HUES48 (cell line): Measurements from ENCODE around the gene TCF12.
A peak's percentile ranks its signal among the peaks of the same experiment; 100 is the strongest.

Experiments used
- H3K27ac ChIP-seq: one replicate; pipeline ENCODE4 v1.7.0; 2013; ENCODE audit warnings: low read depth, low read length, inconsistent platforms
- H3K27me3 ChIP-seq: 2 replicates; pipeline ENCODE4 v1.6.1; 2013; ENCODE audit warnings: mild to moderate bottlenecking, low read length; ENCODE audit not compliant: control insufficient read depth, insufficient read depth
- H3K36me3 ChIP-seq: 2 replicates; pipeline ENCODE4 v1.6.1; 2013; ENCODE audit warnings: low read length; ENCODE audit not compliant: control insufficient read depth, insufficient read depth
- H3K4me1 ChIP-seq: 2 replicates; pipeline ENCODE4 v1.6.1; 2013; ENCODE audit warnings: mild to moderate bottlenecking, low read length; ENCODE audit not compliant: control insufficient read depth, insufficient read depth
- H3K4me3 ChIP-seq: 2 replicates; pipeline ENCODE4 v1.5.1; 2013; ENCODE audit warnings: mild to moderate bottlenecking, low read depth, low read length
- H3K9ac ChIP-seq: 2 replicates; pipeline ENCODE4 v1.6.1; 2013; ENCODE audit warnings: mild to moderate bottlenecking, low read depth, low read length, moderate library complexity
- H3K9me3 ChIP-seq: 2 replicates; pipeline ENCODE4 v1.6.1; 2013; ENCODE audit warnings: low read length; ENCODE audit not compliant: control insufficient read depth, insufficient read depth

Gene TCF12

DNA sequence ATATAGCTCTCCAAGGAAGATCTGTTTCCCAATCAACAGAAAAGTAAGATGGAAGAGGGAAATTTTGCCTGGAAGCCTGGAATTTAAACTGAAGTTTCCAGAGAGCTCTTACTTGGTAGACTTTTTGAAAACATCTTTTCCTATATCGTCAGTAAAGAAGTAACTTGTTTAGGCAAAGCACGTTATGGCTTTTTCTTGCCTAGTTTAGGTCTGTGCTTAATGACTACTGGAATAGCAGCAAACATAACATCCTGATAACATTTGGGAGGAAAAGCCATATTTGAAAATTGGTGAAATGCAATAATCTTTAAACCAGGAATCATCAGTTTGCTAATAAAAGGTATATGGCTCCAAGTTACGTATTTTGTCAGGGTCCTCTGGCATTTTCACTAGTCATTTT is 297.4 kb downstream of the TCF12 start:
- no peak overlapping the region for H3K4me3 ChIP-seq
- peak overlapping the region; percentile 31 for H3K27ac ChIP-seq

GRCh38 chr15:57216288-57216687 is 297.8 kb downstream of the TCF12 start:
- Histone ChIP-seq H3K27me3 (no peaks in the 10 kb centered on the region), H3K4me3 (no peak overlapping the region), H3K36me3 (no peaks in the 10 kb centered on the region), H3K9ac (no peak overlapping the region), H3K27ac (peak overlapping the region; percentile 31), H3K9me3 (no peaks in the 10 kb centered on the region), H3K4me1 (peaks cover 54% of the 10 kb centered on the region)

More for the DNA sequence above, 297.4 kb downstream of the TCF12 start:
- H3K9me3 ChIP-seq = no peaks in the 10 kb centered on the region
- no peaks in the 10 kb centered on the region for H3K36me3 ChIP-seq
- H3K27me3 ChIP-seq = no peaks in the 10 kb centered on the region
- no peak overlapping the region for H3K9ac ChIP-seq
- H3K4me1 ChIP-seq = peaks cover 50% of the 10 kb centered on the region

DNA sequence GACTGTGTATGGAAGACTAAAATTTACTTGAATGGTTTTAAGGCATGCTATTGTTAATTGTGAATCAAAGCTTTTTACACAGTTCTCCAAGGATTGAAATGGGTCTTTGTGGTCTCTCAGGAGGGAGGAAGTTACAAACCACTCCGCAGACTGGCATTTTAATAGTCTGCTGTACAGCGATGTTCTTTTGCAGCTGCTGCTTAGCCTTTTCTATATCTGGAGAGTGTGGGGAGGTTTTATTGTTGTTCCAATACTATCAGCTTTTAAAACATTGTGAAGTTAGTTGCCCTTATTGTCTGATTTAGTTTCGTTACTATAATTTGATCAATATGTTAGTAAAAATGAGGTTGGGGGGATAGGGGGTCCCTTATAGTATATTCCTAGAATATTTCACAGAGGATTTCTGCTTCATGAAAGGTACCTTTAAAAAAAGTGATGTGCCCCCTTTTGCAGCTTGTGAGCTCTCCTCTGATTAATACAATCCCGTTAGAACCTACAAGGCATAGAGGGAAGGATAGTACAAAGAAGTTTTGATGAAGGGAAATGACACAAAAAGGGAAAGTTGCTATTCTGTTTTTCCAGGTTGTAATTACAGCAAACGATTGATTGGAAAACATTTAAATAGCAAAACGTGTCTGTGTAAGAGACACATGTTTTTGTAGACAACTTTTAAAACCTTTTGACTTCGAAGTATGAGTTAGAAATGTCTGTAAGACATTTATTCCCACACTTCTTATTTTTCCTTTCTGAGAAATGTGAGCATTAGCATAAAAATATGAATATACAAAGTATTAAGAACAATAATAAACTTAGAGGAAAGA is 299.5 kb downstream of the TCF12 start:
- Histone ChIP-seq H3K9me3 (no peaks in the 10 kb centered on the region), H3K36me3 (no peaks in the 10 kb centered on the region), H3K4me1 (peaks cover 65% of the 10 kb centered on the region), H3K27me3 (no peaks in the 10 kb centered on the region), H3K9ac (no peak overlapping the region), H3K4me3 (no peak overlapping the region), H3K27ac (peak overlapping the region; percentile 50)

- H3K9me3 ChIP-seq = no peaks in the 10 kb centered on the region
- peak overlapping the region; percentile 67 for H3K27ac ChIP-seq
- peaks cover 65% of the 10 kb centered on the region for H3K4me1 ChIP-seq
- no peaks in the 10 kb centered on the region for H3K27me3 ChIP-seq
- no peak overlapping the region for H3K9ac ChIP-seq
- peak overlapping the region; percentile 55 for H3K4me3 ChIP-seq
- H3K36me3 ChIP-seq = no peaks in the 10 kb centered on the region
These were observed 300.6 kb downstream of the TCF12 start for GRCh38 chr15:57218826-57219576.

DNA sequence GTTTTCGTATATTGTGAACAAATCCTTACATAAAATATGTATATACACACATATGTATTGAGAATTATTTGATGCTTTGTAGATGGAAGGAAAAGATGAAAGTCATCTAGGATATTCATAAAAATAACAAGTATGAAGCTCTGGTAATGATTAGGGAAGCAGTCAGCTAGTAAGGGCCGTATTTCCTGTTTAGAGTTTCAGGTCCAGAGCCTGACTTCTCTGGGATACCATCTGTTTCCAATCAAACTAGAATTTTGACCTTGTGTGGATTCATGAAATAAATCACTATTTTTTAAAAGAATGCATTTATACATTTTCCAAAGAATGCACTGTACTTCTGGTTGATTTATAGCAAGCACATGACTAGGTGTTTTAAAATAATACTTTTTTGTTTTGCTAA is 301.8 kb downstream of the TCF12 start:
- peak overlapping the region; percentile 19 for H3K27ac ChIP-seq
- H3K27me3 ChIP-seq = no peaks in the 10 kb centered on the region
- peak overlapping the region; percentile 47 for H3K4me3 ChIP-seq
- H3K36me3 ChIP-seq = no peaks in the 10 kb centered on the region
- peak overlapping the region; percentile 0; the same call in 1 of the 2 replicates for H3K9ac ChIP-seq
- H3K4me1 ChIP-seq = peaks cover 66% of the 10 kb centered on the region
- no peaks in the 10 kb centered on the region for H3K9me3 ChIP-seq

DNA sequence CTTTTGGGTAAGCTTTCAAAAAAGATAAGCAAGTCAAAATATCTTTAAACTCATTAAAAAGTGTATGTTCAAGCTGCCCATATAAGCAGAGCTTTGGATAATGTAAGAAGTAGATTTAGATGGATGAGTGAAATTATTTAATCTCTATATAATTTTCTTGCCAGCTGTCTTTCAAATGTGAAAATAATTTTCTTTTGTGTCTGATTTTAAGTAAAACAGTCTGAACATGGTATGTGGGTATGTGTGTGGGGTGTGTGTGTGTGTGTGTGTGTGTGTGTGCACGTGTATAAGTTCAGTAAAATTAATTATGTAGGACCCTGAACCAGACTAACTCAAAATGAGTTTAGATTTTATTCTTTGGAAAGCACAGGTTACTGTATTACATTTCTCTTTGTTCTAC is 302.7 kb downstream of the TCF12 start:
- Histone ChIP-seq H3K4me3 (peak overlapping the region; percentile 47), H3K27ac (peak overlapping the region; percentile 1), H3K4me1 (peaks cover 58% of the 10 kb centered on the region), H3K9ac (no peak overlapping the region), H3K36me3 (no peaks in the 10 kb centered on the region), H3K27me3 (no peaks in the 10 kb centered on the region), H3K9me3 (no peaks in the 10 kb centered on the region)

DNA sequence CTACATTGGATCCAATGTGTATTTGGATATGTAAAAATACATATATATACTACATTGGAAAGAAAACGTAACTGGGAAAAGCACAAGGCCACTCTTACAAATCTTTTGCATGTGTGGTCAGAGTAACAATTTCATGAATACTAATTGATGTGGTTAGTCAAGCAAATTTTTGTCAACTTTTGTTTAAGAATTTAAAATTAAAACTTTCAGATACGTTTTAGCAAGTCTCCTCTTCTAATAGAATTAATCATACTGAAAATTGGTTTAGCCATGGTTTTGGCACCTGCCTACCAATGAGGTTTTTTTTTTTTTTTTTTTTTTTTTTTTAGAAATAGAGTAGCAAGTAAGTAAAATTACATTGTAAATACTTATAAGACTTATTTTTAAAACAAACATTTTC is 304.9 kb downstream of the TCF12 start:
- peaks cover 53% of the 10 kb centered on the region for H3K4me1 ChIP-seq
- no peak overlapping the region for H3K4me3 ChIP-seq

DNA sequence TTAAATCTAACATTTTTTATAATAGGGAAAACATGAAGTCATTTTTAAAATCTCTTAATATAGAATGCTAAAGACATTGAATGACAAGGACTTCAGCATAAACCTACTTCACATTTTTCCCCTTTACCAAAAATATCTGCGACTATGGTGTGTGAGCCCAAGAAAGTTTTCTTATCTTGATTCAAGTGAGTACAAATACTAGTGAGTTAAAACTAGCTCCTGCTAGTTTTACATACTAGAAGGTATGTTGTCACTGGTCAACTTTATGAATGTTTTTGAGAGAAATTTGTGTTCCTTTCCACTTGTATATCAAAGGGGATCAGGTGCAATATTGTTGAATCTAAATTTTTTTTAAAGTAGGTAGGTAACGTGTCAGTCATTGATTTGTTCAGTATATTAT is 305.4 kb downstream of the TCF12 start:
- Histone ChIP-seq H3K4me3 (no peak overlapping the region), H3K9me3 (no peaks in the 10 kb centered on the region), H3K36me3 (no peaks in the 10 kb centered on the region), H3K4me1 (peaks cover 48% of the 10 kb centered on the region), H3K9ac (no peak overlapping the region), H3K27ac (no peak overlapping the region), H3K27me3 (no peaks in the 10 kb centered on the region)

More for the DNA sequence above, 304.9 kb downstream of the TCF12 start:
- H3K27me3 ChIP-seq = no peaks in the 10 kb centered on the region
- no peak overlapping the region for H3K27ac ChIP-seq
- no peaks in the 10 kb centered on the region for H3K36me3 ChIP-seq
- H3K9me3 ChIP-seq = no peaks in the 10 kb centered on the region
- no peak overlapping the region for H3K9ac ChIP-seq

GRCh38 chr15:57224664-57225063 is 306.2 kb downstream of the TCF12 start:
- no peaks in the 10 kb centered on the region for H3K27me3 ChIP-seq
- no peak overlapping the region for H3K9ac ChIP-seq
- no peaks in the 10 kb centered on the region for H3K36me3 ChIP-seq
- peaks cover 42% of the 10 kb centered on the region for H3K4me1 ChIP-seq
- H3K4me3 ChIP-seq = no peak overlapping the region; the same call in 1 of the 2 replicates
- no peak overlapping the region for H3K27ac ChIP-seq
- no peaks in the 10 kb centered on the region for H3K9me3 ChIP-seq

- Histone ChIP-seq H3K4me3 (no peak overlapping the region), H3K9me3 (no peaks in the 10 kb centered on the region), H3K9ac (no peak overlapping the region), H3K27ac (no peak overlapping the region), H3K4me1 (peaks cover 24% of the 10 kb centered on the region), H3K36me3 (peaks cover 1% of the 10 kb centered on the region), H3K27me3 (no peaks in the 10 kb centered on the region)
These were observed 308.7 kb downstream of the TCF12 start for GRCh38 chr15:57227166-57227565.

- Histone ChIP-seq H3K27me3 (no peaks in the 10 kb centered on the region), H3K4me1 (peaks cover 18% of the 10 kb centered on the region), H3K4me3 (no peak overlapping the region), H3K36me3 (peaks cover 7% of the 10 kb centered on the region), H3K9ac (no peak overlapping the region), H3K27ac (no peak overlapping the region), H3K9me3 (no peaks in the 10 kb centered on the region)
These were observed 309.5 kb downstream of the TCF12 start for GRCh38 chr15:57227899-57228298.
